Measurements from ENCODE around the gene COL9A2.

COL9A2 gene

GRCh38 chr1:40312238-40313205 lies 4.6 kb downstream of the COL9A2 start:
- DNase-seq (ENCODE audit: low read depth in 1 of 2, low spot score in 1 of 2): peak; percentile 69 to 87
- H3K4me3 ChIP-seq (replicated peaks; ENCODE audit: insufficient read depth, low read length): no peak overlapping the region
- TF ChIP-seq GABPA (IDR thresholded peaks at IDR 0.05; ENCODE audit: low read depth) (peak; percentile 45), SPI1 (IDR thresholded peaks at IDR 0.05; ENCODE audit: borderline replicate concordance, low read depth) (peak; percentile 88), CTCF (IDR thresholded peaks at IDR 0.05; ENCODE audit: insufficient read depth, low read length) (no peak), REST (IDR thresholded peaks at IDR 0.05; ENCODE audit: insufficient replicate concordance, low read depth) (no peak), POLR2AphosphoS5 (IDR thresholded peaks at IDR 0.05; ENCODE audit: low read depth) (peak; percentile 31; the same call in 1 of the 2 replicates)
- H3K27ac ChIP-seq (replicated peaks): peak overlapping the region; percentile 46
- peaks cover 18% of the 10 kb centered on the region for H3K27me3 ChIP-seq (ENCODE audit: insufficient read depth, poor library complexity, severe bottlenecking)

GRCh38 chr1:40311692-40312091 lies 5.4 kb downstream of the COL9A2 start:
- TF ChIP-seq REST (IDR thresholded peaks at IDR 0.05; ENCODE audit: insufficient replicate concordance, low read depth): no peak
- no peak for TF ChIP-seq CTCF (IDR thresholded peaks at IDR 0.05; ENCODE audit: insufficient read depth, low read length)
- no peak for TF ChIP-seq SPI1 (IDR thresholded peaks at IDR 0.05; ENCODE audit: borderline replicate concordance, low read depth)
- TF ChIP-seq GABPA (IDR thresholded peaks at IDR 0.05; ENCODE audit: low read depth): no peak
- TF ChIP-seq POLR2AphosphoS5 (IDR thresholded peaks at IDR 0.05; ENCODE audit: low read depth): no peak
- no peak overlapping the region for H3K4me3 ChIP-seq (replicated peaks; ENCODE audit: insufficient read depth, low read length)
- no peak overlapping the region for H3K27ac ChIP-seq (replicated peaks)
- H3K27me3 ChIP-seq (ENCODE audit: insufficient read depth, poor library complexity, severe bottlenecking): peaks cover 11% of the 10 kb centered on the region
- no peak for DNase-seq (ENCODE audit: low read depth in 1 of 2, low spot score in 1 of 2)

- no peak for DNase-seq (ENCODE audit: low read depth in 1 of 2, low spot score in 1 of 2)
- no peak overlapping the region for H3K4me3 ChIP-seq (replicated peaks; ENCODE audit: insufficient read depth, low read length)
- no peak overlapping the region for H3K27ac ChIP-seq (replicated peaks)
- no peak for TF ChIP-seq POLR2AphosphoS5 (IDR thresholded peaks at IDR 0.05; ENCODE audit: low read depth)
- TF ChIP-seq SPI1 (IDR thresholded peaks at IDR 0.05; ENCODE audit: borderline replicate concordance, low read depth): no peak
- H3K27me3 ChIP-seq (ENCODE audit: insufficient read depth, poor library complexity, severe bottlenecking): peaks cover 7% of the 10 kb centered on the region
Observed at GRCh38 chr1:40310983-40311642, 6.0 kb downstream of the COL9A2 start.

- no peak overlapping the region for H3K27ac ChIP-seq (replicated peaks)
- no peak overlapping the region for H3K4me3 ChIP-seq (replicated peaks; ENCODE audit: insufficient read depth, low read length)
- no peaks in the 10 kb centered on the region for H3K27me3 ChIP-seq (ENCODE audit: insufficient read depth, poor library complexity, severe bottlenecking)
- TF ChIP-seq SPI1 (IDR thresholded peaks at IDR 0.05; ENCODE audit: borderline replicate concordance, low read depth) (no peak), POLR2AphosphoS5 (IDR thresholded peaks at IDR 0.05; ENCODE audit: low read depth) (no peak), CTCF (IDR thresholded peaks at IDR 0.05; ENCODE audit: insufficient read depth, low read length) (no peak), GABPA (IDR thresholded peaks at IDR 0.05; ENCODE audit: low read depth) (no peak), REST (IDR thresholded peaks at IDR 0.05; ENCODE audit: insufficient replicate concordance, low read depth) (no peak)
- no peak for DNase-seq (ENCODE audit: low read depth in 1 of 2, low spot score in 1 of 2)
Observed at GRCh38 chr1:40310129-40310461, 7.0 kb downstream of the COL9A2 start.
